Effector memory CD4-positive, alpha-beta T cell (primary cell): ENCODE results near the gene NOL4L.
"Not testable (repeated sequence)": the region's sequence is repeated elsewhere in the genome, so short reads cannot be mapped to it uniquely, and the experiment has no call there.

Source experiments
- DNase-seq, 3 donors: peaks; one replicate each; pipeline ENCODE4 v3.0.0-alpha.2; 2020
- H3K27ac ChIP-seq: 2 replicates; pipeline ENCODE4 v1.7.0; 2013; ENCODE audit warnings: mild to moderate bottlenecking, low read length, moderate library complexity; ENCODE audit not compliant: insufficient read depth, poor library complexity, severe bottlenecking
- H3K27me3 ChIP-seq: replicated peaks from 2 replicates; pipeline ENCODE4 v1.7.0; 2013; ENCODE audit warnings: mild to moderate bottlenecking, low read length; ENCODE audit not compliant: insufficient read depth, control insufficient read depth, poor library complexity, severe bottlenecking
- H3K36me3 ChIP-seq: 2 replicates; pipeline ENCODE4 v1.7.0; 2013; ENCODE audit warnings: mild to moderate bottlenecking, low read length, moderate library complexity; ENCODE audit not compliant: control insufficient read depth, insufficient read depth
- H3K4me1 ChIP-seq: 2 replicates; pipeline ENCODE4 v1.7.0; 2013; ENCODE audit warnings: low read length, mild to moderate bottlenecking; ENCODE audit not compliant: control insufficient read depth, insufficient read depth, poor library complexity, severe bottlenecking
- H3K4me3 ChIP-seq: 2 replicates; pipeline ENCODE4 v1.7.0; 2013; ENCODE audit warnings: low read length, low read depth, mild to moderate bottlenecking; ENCODE audit not compliant: insufficient read depth, poor library complexity, severe bottlenecking
- H3K9me3 ChIP-seq: 2 replicates; pipeline ENCODE4 v1.7.0; 2013; ENCODE audit warnings: mild to moderate bottlenecking, low read length, moderate library complexity; ENCODE audit not compliant: control insufficient read depth

NOL4L gene

DNA sequence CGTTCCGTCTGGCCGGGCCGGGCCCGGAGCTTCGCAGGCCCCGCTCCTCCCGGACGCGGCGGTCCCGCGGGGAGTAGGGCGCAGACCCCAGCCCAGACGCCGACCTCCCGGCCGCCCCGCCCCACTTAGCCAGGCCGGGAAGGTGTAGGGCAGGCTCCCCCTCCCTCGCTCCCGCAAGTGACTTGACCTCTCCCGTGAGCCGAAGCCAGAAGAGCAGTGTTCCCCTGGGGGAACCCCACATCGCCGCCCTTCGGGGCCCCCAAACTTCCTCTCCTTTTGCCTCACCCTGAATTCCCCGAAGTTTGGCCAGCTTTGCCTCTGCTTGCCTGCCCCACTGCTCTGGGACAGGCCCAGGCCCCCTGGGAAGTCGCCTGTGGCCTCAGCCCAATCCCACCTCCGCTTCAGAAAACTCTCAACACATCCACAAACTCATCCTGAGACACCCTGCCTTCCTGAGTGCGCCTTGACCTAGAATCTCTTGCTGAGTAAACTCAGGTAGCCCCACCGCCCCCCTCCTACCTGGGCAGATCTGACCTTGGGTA, 524 bp upstream of the NOL4L start:
- DNase-seq, result peak in 1 of 3 donors; percentile 16

DNA sequence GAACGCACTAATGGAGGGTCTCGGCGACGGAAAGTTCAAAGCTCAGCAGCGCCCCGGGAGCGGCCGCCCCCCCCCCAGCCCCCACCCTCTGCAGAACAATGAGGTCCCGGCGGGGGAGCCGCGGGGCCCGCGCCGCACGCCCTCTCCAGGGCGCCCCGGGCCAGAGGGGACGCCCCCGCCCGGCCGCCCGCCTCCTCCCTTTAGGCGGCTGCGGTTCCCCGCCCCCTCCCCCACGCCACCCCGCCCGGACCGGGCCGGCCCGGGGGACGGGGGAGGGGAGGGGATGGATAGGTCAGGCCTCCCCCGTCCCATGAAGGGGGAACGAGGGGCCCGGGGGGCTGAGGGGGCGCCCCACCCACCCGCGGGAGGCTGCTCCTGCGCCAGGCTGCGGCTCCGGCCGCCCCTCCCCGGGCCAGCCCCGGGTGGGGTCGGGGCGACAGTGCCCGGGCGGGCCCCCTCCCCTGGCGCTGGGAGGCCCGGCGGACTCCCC, 1.5 kb downstream of the NOL4L start:
- H3K27ac ChIP-seq, result peak overlapping the region; percentile 48
- no peaks in the 10 kb centered on the region for H3K27me3 ChIP-seq
- peak overlapping the region; percentile 37 for H3K4me3 ChIP-seq
- H3K4me1 ChIP-seq, result peaks cover 35% of the 10 kb centered on the region
- H3K9me3 ChIP-seq, result no peaks in the 10 kb centered on the region
- peak in 2 of 3 donors; percentile 8 to 13 for DNase-seq
- H3K36me3 ChIP-seq, result no peaks in the 10 kb centered on the region

More for the DNA sequence above, 524 bp upstream of the NOL4L start:
- Histone ChIP-seq H3K4me1 (peaks cover 26% of the 10 kb centered on the region), H3K27ac (no peak overlapping the region), H3K36me3 (no peaks in the 10 kb centered on the region), H3K27me3 (no peaks in the 10 kb centered on the region), H3K9me3 (no peaks in the 10 kb centered on the region), H3K4me3 (no peak overlapping the region)

DNA sequence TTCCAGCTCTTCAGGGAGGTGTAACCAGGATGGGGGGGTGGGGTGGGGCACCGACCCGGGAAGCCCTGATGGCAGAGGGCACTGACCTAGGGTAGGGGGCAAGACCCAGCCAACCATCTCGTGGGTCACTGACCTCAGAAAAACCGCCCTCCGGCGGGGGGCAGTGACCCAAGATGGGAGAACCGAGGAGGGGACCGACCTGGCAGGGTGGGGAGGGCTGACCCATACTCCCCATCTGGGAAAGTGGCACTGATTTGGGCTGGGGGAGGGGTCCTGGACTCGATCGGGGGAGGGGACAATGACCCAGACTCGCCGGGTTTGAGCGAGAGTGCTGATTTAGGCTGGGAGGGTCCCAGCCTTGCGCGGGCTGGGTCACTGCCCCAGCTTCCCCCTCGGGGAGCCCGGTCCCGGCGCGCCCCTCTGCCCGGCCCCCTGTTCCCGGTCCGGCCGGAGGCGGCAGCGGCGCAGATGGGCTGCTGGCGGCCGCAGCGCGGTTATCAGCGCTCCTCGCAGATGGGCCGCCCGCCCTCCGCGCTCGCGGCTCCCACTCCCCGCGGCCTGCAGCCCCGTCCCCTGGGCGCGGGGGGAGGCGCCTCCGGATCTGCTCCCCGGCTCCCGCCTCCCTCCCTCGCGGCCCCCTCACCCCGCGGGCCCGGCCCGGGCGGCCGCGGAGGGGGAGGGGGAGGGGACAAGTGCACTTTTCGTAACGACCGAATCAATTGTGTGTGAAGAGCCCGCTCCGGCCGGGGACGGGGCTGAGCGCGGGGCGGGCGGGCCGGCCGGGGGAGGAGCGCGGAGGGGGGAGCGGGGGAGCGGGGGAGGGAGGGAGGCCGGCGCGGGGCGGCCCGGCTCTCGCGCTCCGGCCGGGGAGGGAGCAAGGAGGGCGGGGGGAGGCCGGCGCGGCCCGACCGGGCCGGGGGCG, 2.2 kb downstream of the NOL4L start:
- Histone ChIP-seq H3K27ac (peak overlapping the region; percentile 53), H3K27me3 (no peaks in the 10 kb centered on the region), H3K4me3 (peak overlapping the region; percentile 37), H3K4me1 (peaks cover 40% of the 10 kb centered on the region), H3K36me3 (no peaks in the 10 kb centered on the region), H3K9me3 (no peaks in the 10 kb centered on the region)
- peak in 1 of 3 donors; percentile 10 for DNase-seq

DNA sequence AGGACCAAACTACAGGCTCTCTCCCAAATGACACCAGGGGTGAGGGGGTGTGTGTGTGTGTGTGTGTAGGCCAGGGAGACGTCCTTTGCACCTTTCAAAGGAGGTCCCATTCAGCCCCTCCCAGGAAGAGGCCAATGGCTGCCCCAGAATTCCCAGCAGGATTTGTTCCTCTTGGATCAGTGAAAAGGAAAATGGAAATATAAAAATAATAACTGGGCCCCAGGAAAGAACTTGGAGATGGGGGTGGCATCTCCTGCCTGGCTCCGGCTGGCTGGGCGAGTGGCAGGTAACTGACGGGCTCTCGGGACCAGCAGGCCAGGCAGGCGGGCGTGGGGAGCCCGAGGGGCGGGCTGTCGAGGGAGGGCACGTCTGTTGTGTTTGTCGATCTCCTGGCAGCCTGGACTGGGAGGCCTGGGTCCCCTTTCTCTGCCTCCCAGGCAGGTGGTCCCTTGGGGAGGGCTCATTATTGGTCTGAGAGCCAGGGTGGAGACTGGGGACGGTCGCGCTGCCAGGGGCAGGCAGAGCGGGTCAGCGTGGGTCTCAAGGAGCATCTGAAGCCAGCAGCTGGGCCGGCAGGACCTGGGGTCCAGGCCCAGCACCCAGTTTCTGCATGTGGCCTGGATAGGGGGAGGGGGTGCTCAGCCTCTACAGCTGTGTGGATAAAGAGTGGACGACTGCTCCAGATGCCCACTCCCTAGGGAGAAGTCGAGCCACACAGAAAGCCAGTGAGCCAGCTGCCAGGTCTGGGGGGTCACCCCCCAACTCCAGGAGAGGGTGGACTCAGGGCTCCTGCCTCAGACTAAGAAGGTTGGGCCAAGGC, 3.1 kb downstream of the NOL4L start:
- DNase-seq, result no peak
- Histone ChIP-seq H3K27me3 (no peaks in the 10 kb centered on the region), H3K36me3 (no peaks in the 10 kb centered on the region), H3K4me1 (peaks cover 45% of the 10 kb centered on the region), H3K4me3 (no peak overlapping the region), H3K27ac (peak overlapping the region; percentile 53), H3K9me3 (no peaks in the 10 kb centered on the region)

DNA sequence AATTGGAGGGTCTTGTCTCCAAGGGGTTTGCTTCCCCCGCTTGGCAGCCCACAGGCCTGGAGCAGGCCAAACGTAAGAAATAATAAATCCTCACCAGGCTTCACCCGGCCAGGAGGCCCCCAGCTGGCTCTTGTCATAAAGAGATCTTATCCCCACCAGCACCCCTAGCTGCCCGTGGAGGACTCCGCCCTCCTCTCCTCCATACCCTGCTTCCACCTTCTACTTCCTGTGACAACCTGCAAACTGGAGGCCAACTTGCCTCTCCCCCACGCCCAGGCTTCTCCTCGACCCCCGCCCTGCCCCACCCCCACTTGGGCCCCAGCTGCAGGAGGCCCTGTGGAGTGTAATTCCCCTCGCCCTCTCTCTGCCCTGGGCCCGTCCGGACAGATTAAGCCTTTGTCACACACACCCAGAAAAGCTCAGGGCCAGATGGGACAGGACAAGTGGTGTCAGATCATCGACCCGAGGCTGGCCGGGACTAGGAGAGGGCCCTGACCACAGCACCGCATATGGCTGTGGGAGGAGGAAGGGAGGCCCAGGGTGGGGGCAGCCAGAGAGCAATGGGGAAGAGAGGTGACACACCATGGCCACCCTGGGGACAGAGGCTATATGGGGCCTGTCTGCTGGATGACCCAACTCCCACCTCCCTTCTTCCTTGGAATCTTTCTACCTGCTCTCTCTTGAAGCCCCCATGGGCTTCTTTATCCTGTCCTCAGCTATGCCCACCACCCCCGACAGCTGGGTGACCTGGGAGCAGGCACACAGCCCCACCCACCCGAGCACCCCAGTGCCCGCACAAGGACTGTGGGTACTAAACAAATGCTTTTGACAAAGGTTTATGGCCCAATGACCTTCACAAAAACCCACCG, 3.9 kb downstream of the NOL4L start:
- Histone ChIP-seq H3K4me1 (peaks cover 51% of the 10 kb centered on the region), H3K9me3 (no peaks in the 10 kb centered on the region), H3K4me3 (no peak overlapping the region), H3K27ac (peak overlapping the region; percentile 53), H3K36me3 (no peaks in the 10 kb centered on the region), H3K27me3 (no peaks in the 10 kb centered on the region)
- DNase-seq, result no peak

DNA sequence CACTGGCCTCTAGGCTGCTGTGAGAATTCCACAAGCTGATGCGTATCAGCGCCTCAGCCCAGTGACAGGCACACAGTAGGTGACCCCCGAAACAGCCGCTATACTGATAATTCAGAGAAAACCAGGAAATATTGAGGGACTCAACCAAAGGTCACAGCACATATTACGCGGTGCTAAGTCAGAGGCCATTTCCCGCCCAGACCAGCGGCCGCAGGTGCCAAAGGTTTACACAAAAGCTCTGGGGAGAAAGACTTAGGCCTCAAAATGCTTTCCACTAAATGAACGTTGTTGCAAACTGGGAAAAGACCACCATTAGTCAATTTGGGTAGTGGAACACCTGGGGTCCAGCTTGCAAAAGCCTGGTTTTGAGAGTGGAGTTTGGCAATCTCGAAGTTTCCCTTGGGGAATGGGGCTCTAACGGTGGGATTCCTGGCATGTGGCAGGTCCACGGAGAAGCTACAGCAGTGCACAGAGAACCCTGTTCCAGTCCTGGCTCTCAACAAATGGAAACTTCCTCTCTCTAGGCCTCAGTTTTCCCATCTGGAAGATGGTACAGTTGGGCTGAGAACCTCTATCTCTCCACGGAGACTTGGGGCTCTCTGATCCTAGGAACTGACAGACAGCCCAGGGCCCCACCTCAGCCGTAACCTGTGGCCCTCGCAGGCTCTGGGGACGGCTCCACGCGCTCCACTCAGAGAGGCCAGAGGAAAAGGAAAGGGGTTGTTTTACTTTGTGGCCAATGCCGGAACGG, 4.7 kb downstream of the NOL4L start:
- no peak for DNase-seq
- H3K27ac ChIP-seq, result peak overlapping the region; percentile 30
- no peak overlapping the region for H3K4me3 ChIP-seq
- peaks cover 51% of the 10 kb centered on the region for H3K4me1 ChIP-seq
- no peaks in the 10 kb centered on the region for H3K9me3 ChIP-seq
- H3K27me3 ChIP-seq, result no peaks in the 10 kb centered on the region
- no peaks in the 10 kb centered on the region for H3K36me3 ChIP-seq

DNA sequence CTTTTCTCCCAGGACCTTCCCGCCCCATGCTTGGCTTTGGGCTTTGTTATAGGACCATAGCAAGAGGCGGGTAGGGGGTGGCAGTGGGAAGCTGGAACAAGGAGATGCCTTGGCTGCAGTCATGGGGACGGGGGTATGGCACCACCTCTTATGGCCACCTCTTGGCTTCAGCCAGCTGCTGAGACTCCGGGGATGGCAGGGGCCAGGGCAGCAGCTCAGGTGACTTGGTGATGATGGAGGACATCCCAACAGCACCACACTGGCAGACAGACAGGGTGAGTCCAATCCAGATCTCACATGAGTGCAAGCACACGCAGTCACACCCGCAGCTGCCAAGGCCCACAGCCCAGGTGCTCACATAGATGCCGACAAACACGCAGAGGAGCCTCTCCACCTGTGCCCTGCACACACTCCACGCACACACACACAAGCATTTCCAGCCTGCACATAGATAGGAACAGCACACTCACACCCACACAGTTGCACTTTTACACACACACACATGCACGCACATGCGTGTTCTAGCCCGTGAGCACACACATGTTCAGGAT, 6.2 kb downstream of the NOL4L start:
- Histone ChIP-seq H3K9me3 (no peaks in the 10 kb centered on the region), H3K4me3 (no peak overlapping the region), H3K4me1 (peaks cover 65% of the 10 kb centered on the region), H3K27me3 (no peaks in the 10 kb centered on the region), H3K36me3 (no peaks in the 10 kb centered on the region), H3K27ac (no peak overlapping the region)
- no peak for DNase-seq

DNA sequence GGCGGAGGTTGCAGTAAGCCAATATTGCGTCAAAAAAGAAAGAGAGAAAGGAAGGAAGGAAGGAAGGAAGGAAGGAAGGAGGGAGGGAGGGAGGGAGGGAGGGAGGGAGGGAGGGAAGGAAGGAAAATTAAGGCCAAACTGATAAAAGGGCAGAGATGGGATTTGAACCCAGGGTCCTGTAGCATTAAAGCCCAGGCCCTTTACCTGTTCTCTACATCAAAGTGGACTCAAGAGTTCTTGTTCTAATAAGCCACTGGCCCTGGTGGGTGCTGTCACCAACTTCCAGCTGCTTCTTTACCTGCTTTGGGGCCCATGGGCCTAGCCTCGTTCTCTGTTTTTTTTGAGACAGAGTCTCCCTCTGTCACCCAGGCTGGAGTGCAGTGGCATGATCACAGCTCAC, 7.1 kb downstream of the NOL4L start:
- not testable (repeated sequence) for H3K4me3 ChIP-seq, H3K27me3 ChIP-seq
- H3K4me1 ChIP-seq, result peaks cover 71% of the 10 kb centered on the region

More for the DNA sequence above, 7.1 kb downstream of the NOL4L start:
- not testable (repeated sequence) for H3K9me3 ChIP-seq, DNase-seq, H3K36me3 ChIP-seq, H3K27ac ChIP-seq
